GM21717 (cell line): ENCODE results near the gene MPPED2.

ENCODE experiments used
- ATAC-seq: cut with Tn5 transposase; IDR thresholded peaks from one replicate; pipeline ENCODE4 v1.9.1; 2021; ENCODE audit warnings: mild to moderate bottlenecking, moderate library complexity; ENCODE audit not compliant: unreplicated experiment

Gene MPPED2

DNA sequence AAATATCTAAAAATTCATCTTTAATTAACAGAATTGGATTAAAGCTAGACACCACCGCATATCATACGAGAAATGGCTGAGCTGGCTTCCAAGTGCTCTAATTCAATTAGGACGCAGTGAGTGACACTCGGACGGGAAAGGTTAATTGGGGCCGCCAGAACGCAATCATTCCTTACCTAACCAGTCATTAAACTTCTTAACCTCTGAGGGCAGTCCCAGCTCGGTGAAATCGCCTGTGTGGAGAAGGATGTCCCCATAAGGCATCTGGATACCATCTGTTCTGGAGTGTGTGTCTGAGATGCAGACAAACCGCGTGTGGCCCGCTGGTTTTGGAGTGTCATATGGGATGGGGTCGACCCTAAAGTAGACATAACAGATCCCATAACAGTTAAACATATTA is 50.3 kb downstream of the MPPED2 start:
- no peak for ATAC-seq

DNA sequence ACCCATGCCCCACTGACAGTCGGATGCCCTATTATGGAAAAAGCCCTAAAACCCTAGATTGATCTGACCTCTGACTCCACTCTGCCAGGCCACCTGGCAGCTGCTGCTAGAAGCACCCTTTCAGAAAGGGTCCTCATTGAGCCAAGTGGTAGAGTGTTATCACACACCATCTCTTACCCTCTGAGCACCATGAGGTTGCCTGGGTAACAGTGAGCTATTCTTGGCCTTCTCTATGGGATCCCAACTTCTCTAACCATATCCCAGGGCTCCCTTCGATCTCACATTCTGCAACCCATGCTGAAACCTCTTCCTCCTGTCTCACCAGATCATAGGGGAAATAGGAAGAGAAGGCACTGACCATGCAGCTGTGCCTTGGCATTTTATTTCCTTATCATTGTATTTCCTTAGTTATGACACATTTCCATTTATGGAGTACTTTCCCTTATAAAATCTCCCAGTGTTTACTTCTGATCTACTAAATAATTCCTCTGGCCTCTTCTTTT is 52.7 kb downstream of the MPPED2 start:
- ATAC-seq = no peak

DNA sequence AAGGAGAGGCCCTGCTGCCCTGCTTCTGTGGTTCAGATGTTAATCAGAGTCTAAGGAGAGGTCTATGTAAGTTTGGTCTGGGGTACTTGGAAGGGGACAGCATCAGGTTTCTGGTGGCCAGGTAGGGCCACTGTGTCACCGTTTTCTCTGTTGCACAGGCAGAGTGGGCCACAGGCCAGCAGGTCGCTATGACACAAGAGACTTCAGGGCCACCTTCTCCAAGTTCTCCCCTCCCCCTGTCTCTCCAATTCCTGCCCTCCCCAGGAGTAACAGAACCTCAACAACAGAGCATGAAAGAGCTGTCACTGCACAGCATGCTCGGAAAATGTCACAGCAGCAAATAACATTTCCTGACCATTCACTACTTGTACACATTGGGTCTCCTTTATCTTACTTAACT is 58.6 kb downstream of the MPPED2 start:
- no peak for ATAC-seq

DNA sequence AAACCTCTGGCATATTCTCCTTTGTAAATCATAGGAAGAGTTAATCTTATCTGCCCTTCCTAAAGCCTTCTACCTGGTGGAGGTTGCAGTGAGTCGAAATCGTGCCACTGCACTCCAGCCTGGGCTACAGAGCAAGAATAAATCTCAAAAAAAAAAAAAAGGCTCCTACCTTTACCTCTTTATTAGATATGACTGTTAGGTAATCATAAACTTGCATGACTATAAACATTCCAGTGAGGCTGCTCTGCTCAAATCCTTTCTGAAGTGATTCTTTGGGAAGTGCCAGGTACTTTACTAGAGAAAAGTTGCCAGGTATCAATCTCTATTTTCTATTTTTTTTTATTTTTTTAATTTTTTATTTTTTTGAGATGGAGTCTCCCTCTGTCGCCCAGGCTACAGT is 59.6 kb downstream of the MPPED2 start:
- ATAC-seq = no peak

DNA sequence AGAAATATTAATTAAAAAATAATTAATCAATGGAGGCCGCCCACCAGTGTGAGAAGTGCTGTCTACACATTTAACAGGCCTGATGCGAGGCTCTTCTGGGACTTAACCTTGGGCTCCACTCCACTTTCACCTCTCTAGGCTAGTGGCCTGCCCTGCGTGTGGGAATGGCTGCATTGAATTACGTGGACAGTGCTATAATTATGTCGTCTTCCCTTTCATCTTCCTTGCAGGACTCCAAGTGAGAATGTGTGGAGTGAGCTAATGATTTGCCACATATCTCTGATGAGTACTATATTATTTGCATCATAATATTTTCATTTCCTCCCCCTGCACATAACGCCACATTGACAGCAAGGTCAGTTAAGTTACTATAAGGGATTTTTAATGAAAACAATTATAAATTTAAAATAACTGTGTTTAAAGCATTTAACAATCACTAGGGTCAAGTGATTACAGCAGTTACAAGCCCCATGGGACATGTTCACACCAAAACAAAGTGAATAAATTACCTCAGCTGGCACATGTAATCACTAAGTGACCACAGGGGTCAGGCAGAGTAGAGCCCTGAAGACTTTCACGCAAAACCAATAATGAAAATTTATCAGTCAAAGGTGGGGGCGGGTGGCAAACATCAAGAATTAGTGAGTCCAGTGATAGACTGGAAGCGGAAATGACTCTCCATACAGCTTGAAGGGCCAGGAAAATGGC is 63.5 kb downstream of the MPPED2 start:
- ATAC-seq = no peak

DNA sequence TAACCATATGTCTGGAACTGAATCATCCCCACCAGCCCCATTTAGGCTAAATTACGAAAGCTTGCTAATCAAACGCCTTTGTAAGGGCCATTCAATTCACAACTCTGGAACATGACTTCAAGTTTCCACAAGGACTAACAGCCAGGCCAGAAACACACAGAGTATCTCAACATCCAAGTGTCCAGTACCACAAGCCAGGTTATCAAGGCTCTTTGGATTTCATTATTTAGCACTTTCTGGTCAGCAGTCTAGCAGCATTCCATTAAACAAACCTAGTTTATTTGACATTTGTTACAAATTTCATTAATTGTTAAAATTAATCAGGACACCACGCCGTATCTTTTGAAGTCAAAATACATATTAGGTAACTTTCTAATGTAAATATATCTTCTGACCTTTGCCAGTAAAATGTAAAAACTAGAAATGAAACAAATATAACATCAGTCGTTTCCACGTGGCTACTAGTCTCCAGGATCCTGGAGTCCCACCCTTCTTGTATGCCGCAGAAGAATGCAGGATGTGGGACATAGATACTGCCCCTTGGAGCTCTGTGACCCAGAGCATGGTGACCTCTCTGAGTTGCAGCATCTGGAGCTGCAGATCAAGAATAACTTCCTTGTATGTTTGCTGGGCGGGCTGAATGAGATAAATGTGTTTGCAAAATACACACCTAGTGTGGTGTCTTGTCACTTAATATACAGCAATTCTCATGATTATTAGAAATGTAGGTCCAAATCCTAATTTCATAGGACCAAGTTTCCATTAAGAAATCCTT is 64.7 kb downstream of the MPPED2 start:
- ATAC-seq = no peak

DNA sequence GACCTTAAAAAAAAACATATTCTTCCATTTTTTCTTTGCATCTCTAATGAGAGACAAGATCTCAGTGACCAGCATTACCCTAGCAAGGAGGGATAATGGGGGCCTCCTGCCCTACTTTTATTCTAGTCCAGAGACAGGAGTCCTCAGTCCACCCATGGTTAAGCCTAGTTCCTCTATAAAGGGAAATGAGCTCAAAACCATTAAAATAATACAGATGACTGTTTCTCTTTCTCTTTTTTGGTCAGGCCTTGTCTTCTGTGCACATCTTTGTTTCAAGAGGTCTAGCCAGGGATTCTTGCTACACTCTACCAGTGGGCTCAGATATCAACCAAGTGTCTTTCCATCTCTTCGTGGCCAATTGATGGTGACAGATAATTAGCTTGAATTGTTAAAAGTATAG is 73.1 kb downstream of the MPPED2 start:
- ATAC-seq = no peak

DNA sequence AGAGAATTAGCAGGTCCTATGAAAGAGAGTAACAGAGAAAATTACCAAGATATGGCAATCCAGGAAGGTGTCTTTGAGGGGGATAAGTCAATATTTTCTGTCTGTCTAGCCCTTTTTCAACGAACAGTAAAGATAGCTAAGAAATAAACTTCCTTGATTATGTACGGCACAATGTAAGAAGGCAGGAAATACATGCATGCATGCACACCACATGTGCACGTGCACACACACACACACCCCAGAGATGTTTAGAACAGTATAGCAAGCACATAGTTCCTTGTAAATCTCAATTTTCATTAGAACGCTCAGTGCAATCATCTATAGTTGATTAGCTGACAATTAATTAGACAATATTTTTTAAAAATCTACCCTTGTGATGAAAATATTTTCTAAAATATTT is 74.7 kb downstream of the MPPED2 start:
- no peak for ATAC-seq

DNA sequence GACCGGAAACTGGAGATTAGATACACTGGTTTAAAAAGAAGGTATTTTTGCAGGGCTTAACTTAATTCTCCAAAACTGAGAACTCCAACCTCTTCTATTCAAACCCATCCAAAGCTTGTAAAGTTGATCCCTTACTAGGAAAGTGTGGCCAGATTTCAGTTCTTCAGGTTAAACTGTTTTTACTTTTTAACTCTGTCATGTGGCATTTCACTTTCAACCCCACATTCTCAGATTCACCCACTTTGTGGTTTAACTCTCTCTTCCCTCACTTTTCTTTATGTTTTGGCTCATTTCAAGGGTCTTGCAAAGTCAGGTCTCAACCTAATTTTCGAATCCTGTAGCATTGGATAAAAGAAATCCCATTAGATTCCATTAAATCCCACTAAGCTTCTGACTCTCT is 75.4 kb downstream of the MPPED2 start:
- no peak for ATAC-seq

DNA sequence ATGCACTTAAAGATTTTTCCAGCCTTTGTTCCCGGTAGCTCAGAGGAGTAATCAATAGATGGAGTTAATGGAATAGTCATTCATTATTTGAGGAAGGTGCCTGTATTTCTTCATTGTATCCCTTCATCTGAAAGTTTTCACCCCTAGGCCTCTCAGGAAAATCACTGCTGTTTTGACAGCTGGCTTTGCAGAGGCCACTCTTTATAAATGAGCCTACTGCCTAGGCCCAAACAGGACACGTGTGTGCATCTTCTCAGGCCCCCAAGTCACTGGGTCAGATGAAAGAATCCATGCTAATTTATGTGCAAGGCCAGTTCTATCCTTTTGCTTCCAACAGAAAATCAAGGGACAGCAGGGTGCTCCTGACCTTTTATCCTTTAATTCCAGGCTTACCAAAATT is 76.8 kb downstream of the MPPED2 start:
- ATAC-seq = no peak

DNA sequence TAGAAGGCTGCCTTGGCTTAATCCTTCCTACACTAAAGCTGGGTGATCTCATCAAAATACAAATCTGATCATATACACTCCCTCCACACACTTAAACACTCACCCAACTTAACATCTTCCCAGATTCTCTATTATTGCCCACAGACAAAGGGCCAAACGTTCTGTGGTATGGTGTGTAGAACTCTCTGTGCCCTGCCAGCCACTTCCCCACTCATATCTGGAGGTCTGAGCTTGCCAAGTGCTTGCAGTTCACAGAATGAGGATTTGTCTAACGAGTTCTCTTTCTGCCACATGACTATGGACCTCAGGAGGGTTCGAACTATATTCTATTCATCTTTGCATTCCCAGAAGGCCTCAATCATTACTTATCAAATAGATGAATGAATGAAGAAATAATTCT is 77.6 kb downstream of the MPPED2 start:
- no peak for ATAC-seq

DNA sequence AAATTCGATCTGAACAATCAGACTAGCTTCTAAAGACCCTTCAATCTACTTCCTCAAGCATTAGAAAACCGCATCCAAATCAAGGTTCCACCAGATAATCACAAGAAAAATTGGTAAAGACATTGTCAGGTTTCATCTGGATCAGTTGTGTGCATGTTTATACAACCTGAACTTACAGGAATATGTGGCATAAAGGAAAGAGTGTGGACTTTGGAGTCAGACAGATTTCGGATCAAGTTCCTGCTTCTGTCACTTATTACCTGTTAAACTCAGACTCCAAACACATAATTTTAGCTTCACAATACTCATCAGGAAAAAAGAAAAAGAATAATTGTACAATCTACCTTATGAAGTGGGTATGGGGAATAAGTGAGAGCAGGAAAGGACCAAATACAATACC is 80.5 kb downstream of the MPPED2 start:
- ATAC-seq = no peak

DNA sequence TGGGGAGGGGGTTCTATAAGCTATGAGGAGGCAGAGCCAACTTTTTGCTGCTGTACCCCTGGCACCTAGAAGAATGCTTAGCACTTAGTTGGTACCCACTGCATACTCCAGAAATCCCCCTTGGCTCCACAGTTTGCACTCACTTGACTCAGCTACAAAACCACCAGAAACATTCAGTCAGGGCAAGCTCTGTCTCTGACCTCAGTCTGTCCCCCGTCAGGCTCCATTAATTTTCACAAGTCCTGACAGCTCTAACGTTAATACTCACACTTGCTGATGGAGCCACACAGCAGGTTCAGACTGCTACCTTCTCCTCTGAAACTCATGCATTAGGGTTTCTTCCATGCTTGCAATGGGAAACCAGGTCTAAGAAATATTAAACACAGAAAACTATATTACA is 81.7 kb downstream of the MPPED2 start:
- ATAC-seq = no peak

DNA sequence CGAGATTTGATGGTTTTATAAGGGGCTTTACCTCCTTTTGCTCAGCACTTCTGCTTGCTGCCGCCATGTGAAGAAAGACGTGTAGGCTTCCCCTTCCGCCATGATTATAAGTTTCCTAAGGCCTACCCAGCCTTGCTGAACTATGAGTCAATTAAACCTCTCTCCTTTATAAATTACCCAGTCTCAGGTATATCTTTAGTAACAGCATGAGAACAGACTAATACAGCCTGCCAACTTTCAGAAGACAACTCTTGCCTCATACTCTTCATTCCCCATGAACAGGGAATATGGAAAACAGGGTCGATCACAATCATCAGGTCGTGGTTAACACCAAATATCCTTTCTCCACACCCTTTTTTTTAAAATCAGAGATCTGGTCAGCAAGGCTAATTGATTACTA is 83.0 kb downstream of the MPPED2 start:
- ATAC-seq = no peak

DNA sequence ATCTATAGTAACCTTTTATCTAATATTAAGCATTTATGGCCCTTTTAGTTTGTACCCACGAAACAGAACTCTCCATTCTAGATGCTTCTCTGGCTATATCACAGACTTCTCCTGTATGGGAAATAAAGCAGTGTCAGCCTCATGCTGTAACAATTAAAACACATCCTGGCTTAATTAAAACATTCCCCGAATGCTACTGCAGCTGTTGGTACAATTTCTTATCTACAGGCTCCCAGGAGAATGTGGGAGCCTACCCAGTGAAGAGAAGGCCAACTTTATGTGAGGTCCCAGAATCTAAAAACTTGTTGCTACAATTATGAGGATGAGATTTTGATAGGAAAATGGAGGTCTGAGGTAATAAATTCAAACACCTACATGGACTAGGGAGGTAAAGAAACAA is 83.8 kb downstream of the MPPED2 start:
- ATAC-seq = no peak

DNA sequence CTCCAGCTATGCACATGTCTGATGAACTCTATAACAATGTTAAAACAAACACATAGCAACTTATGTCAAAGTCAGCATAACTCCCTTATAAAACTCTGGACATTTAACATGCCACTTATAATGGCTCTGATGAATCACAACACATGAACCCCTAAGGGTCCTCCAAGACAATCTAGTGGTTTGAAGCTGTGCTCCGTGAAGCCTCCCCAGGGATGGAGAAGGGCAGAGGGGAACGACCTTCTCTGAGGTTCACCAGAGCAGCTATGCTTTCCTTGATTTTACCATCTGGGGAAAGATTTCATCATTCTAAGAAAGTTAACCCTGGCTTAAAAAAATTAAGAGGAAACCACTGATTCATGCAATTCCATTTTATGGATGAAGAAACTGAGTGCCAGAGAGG is 84.4 kb downstream of the MPPED2 start:
- no peak for ATAC-seq

DNA sequence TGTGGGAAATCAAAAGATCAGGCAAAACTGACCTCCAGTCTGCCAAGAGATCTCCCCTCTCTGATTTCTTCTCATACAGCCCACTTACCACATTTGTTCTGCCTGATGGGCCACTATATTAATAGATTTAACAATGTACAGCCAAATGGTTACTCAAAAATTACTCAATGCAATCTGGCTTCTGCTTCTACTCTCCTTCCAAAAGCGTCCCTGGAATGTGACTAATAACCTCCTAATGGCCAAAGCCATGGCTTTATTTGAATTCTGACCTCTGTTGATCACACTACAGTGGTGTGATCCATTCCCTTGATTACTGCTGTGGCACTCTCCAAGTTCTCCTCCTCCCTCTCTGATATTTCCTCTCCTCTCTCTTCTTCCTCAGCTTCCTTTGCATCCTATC is 86.2 kb downstream of the MPPED2 start:
- no peak for ATAC-seq

DNA sequence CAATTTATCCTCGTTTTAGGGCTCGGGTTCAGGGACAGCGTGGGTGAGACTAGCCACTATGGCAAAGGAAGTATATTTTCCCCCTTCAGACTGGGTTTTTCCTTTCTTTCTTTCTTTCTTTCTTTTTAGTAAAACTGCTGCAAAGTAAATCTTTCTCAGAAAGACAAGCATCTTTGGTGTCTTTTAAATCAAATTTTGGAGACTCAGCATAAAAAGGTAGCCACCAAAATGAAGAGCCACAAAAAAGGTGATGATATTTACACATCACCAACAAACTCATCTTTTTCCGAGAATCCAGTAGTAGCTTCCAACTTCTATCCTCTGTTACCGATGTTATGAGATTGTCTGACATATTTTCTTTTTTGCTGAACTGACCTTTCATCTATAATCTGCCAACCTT is 88.6 kb downstream of the MPPED2 start:
- ATAC-seq = no peak

DNA sequence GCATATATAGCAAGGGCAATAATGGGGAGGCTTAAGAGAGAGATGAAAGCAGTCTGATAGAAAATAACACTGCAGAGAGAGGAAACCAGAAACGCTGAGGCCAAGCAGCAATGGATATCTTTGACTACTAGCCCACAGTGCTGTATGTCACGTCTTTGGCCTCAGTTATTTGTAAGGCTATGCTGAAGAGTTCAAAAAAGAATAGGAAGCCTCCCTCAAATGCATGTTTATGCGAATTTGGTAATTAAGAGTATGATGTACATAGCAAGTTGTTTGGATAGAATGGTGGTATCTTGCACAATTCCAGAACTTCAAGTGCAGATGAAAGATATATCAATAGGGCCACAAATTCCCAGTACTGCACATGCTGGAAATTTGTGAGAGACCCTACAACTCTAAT is 89.2 kb downstream of the MPPED2 start:
- ATAC-seq = no peak

DNA sequence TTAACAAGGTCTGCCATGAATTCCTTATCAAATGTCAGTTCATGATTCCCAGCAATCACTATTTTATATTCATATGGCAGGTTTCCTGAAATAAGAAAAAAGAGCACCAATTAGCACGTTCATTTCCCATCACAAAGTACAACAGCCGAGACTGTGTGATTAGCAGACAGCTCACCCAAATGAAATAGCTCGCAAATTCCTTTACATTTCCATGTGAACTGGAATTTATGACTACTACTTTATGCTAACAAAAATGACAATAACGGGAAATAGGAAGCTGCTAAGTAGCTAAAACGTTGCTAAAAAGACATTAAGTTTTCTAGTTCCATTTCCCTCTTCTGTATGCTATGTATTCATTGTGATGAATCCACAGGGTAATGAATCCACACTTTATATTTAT is 90.7 kb downstream of the MPPED2 start:
- ATAC-seq = no peak

DNA sequence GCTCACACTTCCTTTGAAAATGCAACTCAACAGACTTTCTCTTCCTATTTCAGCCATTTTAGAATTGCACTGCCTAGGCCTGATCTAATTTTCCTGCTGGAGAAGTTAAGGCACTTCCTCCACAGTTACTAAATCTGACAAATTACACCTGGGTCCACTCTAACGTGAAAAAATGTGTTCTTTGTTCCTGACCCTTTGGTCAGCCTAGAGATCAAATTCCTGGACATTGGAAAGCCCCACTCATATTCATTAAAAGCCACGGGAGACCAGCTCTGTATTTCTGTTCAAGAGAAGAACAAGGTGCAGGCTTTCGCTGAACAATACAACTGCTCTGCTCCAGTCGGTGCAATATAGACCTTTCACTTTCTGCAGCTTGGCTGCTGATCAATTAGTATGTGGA is 96.6 kb downstream of the MPPED2 start:
- no peak for ATAC-seq

DNA sequence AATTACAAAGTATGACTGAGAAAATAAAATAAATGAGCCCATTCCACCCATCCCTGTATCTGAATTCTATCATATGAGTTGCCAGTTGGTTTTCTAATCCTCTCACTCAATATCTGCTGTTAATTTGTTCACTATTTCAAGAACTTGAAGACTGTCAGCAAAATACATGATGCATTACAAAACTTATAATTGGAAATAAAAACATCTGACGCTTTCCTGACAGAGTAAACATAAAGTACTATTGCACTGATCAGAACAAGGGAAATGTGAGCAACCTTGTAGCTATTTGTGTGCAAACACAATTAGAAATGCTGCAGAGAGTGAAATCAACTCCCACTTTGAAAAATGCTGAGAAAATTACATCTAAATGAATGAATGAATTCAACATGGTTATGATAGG is 97.1 kb downstream of the MPPED2 start:
- no peak for ATAC-seq
